Measurements from ENCODE around the gene CACNG4.

DNA sequence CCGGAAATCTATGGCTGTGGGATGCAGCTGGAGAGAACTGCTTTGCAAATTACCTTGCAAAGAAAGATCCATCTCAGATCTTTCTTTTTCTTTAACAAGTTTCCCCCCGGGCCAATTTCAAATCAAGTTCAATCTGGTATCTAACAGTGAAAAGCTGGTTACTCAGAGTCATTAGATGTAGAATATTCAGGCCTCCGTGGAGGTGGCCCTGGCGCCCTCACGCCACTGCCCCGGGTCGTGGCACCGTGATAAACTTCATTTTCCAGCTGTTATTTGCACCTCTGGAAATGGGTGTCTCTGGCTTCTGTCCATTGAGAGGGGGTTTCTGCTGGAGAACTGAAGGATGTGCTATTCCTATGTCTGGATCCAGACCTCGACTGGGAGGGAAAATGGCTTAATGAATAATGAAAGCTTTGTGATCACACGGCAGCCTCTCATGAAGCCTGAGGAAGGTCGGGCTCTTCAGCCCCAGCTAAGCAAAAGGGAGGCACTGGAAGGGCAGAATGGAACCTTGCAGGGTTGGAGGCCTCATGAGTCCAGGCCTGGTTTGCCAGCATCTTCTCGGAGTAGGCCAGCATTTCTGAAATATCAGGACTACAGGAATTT, 30.5 kb downstream of the CACNG4 start:
- TF ChIP-seq, protein P1, sequence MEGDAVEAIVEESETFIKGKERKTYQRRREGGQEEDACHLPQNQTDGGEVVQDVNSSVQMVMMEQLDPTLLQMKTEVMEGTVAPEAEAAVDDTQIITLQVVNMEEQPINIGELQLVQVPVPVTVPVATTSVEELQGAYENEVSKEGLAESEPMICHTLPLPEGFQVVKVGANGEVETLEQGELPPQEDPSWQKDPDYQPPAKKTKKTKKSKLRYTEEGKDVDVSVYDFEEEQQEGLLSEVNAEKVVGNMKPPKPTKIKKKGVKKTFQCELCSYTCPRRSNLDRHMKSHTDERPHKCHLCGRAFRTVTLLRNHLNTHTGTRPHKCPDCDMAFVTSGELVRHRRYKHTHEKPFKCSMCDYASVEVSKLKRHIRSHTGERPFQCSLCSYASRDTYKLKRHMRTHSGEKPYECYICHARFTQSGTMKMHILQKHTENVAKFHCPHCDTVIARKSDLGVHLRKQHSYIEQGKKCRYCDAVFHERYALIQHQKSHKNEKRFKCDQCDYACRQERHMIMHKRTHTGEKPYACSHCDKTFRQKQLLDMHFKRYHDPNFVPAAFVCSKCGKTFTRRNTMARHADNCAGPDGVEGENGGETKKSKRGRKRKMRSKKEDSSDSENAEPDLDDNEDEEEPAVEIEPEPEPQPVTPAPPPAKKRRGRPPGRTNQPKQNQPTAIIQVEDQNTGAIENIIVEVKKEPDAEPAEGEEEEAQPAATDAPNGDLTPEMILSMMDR (IDR thresholded peaks at IDR 0.05; ENCODE audit: insufficient read depth, low read depth, low read length): no peak
- no peak for TF ChIP-seq EZH2 (IDR thresholded peaks at IDR 0.05; ENCODE audit: insufficient read depth, low read length)
